HG03457 (cell line): Measurements from ENCODE around the gene TMEM131L.

ENCODE experiments used
- ATAC-seq: cut with Tn5 transposase; IDR thresholded peaks from one replicate; pipeline ENCODE4 v1.9.1; 2021; ENCODE audit warnings: moderate number of reproducible peaks; ENCODE audit not compliant: unreplicated experiment

The TMEM131L gene

DNA sequence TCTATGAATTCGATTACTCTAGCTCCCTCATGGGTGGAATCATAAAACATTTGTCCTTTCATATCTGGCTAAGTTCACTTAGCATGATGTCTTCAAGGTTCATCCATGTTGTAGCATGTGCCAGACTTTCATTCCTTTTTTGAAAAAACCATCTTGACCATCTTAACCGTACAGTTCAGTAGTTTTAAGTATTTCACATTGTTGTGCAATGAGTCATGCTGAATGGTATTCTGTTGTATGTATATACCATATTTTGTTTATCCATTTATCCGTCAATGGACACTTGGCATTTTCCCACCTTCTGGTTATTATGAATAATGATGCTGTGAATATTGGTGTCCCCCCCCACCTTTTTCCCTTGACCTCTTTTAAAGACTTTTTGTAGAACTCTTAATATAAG, 145.5 kb downstream of the TMEM131L start:
- no peak for ATAC-seq

DNA sequence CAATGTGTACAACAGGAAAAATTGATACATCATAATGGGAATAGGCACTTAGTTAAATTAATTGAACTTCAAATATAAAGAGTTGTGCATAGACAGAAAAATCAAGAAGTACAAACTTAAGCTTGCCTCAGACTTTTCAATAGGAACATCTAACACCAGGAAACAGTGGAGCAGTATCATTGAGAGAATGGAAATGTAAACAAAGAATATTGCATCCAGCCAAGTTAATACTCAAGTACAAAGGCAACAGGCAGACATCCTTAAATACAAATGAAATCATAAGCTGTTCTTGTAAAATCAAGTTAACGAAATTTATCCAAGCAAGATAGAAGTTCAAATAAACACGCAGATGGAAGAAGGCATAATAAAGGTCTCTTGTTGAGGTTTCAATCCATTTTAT, 146.7 kb downstream of the TMEM131L start:
- ATAC-seq: no peak

DNA sequence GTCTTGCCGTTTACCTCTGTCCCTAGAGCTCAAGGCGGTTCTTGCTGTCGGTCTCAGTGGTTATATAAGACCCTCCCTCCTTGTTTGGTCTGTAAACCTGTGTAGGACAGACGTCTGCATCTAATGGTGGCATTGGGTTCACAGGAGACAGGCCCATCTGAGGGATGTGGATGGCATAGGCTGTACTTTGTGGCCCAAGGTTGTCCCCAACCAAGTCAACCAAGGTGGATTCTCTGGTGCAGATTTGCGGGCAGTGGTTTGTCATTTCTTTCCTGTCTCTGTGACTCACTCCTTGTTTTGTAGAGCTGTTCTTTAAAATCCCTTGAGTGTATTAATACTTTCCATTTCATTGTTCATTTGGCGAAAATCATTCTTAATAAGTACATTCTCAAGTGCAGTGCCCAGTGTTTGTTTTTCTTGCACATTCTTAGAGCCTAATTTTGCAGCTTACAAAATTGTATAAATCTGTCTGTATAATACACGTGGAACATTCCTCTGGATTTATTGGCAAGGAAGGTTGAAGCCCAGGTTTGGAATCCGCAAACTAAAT, 149.9 kb downstream of the TMEM131L start:
- no peak for ATAC-seq

DNA sequence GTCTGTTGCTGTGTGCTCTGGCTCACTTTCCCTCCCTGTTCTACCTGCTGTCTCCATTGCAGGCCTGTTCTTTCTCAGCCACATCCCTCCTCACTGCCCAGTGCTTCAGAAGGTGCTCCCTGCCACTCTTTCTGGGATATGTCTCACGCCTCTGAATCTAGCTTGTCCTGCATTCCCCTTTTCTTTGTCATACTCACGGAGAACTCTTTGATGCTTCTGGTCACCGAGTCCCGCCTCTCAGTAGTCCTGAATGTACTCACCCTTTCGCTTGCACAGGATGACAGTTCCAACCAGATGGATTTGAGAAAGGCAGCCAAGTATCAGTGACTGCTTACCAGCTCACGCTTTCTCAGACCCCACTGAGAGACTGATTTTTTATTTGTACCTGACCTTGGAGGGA, 152.7 kb downstream of the TMEM131L start:
- ATAC-seq: no peak

DNA sequence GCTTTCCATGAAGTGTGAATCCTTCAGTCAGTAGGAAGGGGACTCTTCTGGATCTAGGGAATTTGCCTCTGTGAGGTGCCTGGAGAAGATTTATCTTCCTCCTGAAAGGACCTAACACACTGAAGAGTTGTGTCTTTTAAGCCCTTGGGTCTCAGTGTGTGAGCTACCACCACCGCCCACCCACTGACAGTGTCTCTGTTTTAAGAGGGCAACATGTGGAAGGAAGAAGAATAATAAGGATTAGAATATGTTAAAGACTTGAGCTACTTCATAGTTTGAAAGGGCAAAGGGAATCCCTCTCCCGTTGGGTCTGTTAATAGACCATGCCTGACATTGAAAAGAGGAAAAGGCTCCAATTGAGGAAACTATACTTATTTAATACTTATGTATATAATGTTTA, 153.7 kb downstream of the TMEM131L start:
- no peak for ATAC-seq

DNA sequence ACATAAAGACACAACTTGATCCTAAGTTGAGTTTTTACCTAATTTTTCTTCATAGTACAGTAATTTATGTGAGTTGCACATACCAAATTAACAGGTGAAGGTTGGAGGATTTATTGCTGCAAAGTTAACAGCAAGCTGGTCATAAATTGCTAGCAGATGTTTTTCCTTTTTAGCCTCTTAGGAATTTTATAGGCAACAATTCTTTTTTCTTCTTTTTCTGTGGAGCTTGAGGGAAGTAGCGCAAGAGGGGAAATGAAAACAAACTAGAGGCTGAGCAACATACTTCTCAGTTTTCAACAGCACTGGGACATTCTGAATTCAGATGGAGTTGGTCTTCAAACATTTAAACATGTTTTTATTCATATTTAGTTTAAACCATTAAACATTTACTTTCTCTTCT, 154.2 kb downstream of the TMEM131L start:
- no peak for ATAC-seq

DNA sequence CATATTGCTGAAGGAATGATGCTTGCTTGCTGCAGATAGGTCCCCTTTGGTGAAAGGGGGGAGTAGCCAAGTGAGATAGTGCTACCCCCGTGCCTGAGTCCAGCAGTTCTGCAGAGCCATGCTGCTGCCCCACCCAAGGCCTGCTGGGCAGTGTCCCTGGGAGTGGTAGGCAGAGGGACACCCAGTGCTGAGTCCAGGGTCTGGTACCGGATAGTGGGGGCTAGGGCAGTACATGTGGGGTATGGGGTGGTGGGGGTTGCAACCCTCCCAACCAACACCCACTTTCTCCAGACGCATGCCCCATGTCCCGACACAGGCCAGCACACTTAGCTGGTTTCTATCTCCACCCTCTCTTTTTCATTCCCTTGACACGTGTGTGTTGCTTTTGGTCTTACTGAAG, 155.9 kb downstream of the TMEM131L start:
- no peak for ATAC-seq

DNA sequence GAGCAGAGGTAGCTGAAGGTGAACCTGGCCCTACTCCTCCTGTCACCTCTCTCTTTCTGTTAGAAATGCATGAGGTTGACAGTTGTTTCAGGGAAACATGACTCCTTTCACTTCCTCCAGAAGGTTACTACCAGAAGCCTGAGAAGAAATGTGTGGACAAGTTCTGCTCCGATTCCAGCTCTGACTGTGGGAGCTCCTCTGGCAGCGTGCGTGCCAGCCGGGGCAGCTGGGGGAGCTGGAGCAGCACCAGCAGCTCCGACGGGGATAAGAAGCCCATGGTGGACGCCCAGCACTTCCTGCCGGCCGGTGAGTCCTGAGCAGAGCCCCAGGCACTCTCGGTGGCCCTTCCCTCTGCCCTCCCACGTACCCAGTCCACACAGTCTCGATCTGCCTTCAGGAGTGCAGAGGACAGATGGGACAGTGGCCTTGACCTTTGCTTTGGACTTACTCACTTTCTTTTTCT, 156.6 kb downstream of the TMEM131L start:
- no peak for ATAC-seq

DNA sequence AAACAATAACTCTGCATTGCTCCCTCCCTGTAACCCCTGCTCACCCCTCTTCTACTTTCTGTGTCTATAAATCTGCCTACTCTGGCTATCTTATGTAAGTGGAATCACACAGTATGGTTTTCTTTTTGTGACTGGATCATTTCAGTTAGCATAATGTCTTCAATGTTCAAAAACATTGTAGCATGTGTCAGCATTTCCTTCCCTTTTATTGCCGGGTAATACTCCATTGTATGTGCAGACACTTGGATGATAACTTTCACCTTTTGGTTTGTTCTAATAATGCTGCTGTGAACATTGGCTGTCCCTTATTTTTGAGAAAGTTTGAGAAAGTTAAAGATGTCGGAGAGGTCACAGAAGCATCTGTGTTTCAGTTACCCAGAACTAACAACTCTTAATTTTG, 157.3 kb downstream of the TMEM131L start:
- ATAC-seq: no peak

DNA sequence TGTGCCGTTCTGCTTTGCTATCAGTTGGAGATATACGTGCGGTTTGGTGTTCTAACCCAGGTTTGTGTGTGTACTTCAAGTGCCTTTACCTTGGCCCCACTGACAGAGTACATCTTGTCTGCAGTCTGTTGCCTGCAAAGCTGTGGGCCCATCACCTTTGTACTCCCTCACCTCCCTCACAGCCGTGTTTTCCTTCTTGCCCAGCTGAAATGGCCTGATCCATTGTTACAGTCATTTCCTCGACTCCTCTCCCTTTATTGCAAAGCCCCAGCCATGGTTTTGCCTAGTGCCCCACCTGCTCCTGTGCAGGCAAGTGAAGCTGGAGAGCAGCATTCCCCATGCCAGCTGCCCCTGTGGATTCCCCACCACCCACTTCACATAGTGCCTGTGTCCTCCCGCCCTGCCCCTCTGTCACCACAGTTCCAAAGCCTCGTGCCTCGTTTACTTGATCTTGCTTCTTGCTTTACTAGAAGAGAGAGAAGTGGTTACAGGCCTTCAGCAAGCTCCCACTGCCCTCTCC, 162.7 kb downstream of the TMEM131L start:
- ATAC-seq: no peak

DNA sequence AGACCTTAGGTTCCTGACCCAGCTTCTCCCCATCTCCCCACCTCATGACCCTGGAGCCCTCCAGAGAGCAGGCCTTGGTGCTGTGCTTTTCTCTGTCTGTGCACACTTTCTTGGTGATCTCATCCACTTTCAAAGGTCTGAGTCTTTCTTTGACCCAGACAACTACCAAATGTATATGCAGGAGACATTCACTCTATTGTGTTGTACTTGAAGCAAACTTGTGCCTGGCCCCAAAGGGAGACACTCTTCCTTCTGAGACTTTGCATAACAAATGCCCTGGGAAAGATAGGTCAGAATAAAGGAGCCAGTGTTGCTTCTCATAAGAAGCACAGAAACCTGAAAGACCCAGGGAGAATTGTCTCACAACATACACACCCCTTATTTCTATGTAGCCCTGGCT, 163.6 kb downstream of the TMEM131L start:
- ATAC-seq: no peak

DNA sequence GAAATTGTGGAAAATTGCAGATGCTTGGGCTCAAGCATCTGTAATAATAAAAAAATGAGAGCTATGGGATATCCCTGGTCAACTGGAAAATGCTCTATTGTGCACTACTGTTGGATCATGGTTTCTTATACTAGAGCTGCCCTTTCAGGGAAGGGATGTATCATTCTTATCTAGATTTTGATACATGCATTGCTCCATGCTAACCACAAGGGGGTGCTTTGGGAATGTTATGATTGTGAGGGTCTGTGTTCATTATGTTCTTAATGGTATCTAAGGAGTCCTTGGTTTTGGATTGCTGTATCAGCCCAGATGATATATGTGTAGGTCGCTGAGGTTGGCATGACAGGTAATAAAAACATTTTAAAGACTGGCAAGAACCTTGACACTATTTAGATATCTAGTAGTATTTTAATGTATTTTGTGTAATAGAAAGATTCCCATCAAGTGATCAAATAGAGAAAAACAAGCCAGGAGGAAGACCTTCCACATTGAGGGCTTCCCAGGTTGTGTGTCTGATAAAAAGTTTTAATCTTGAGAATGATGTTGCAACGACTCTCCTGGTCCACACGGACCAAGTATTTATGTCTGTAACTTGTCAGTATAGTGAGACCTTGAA, 168.7 kb downstream of the TMEM131L start:
- no peak for ATAC-seq

DNA sequence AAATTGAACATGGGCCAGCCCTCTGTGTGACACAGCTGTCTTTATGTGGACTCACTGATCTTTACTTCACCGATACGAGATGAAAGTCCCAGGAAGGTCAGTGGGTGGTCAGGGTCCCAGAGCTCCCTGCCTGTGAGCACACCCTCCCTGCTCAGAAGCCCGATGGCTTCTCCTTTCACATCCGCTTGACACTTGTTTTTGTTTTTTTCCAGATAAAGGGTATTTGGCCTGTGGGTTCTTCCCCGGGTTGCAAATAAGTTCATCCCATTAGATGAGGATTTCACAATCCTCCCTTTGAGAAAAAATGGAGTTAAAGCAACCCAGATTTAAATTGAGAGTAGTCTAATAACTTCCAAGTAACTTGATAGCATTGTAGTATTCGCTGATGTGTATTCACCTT, 169.7 kb downstream of the TMEM131L start:
- ATAC-seq: no peak

DNA sequence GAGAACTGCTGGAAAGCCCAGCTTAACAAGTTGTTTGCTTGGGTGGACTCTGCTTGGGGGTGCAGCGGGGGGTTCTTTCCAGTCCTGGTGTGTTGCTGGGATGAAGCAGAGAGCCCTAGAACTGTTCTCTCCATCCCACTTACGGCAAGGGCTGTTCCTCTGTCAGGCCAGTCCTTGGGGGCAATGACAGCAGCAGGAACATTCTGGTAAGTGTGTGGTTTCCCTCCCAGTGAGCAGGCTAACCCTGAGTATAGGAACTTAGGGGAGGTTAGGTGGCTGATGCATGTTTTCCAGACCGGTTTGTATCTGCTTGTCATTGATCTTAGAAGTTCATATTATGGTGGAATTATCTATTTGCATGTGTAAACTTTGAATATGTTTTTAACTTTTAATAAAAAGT, 171.0 kb downstream of the TMEM131L start:
- ATAC-seq: no peak

DNA sequence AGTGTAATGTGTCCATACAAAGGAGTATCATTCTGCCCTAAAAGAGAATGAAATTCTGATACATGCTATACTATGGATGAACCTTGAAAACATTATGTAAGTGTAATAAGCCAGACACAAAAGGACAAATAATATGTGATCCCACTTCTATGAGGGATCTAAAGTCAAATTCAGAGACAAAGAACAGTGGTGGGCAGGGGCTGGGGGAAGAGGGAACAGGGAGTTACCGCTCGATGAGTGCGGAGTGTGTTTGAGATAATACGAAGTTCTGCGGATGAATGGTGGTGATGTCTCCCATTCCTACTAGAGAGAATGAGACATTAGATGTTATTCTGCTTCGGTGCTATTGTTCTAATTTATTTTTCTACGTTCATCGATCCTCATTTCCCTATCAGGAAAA, 171.9 kb downstream of the TMEM131L start:
- ATAC-seq: no peak

DNA sequence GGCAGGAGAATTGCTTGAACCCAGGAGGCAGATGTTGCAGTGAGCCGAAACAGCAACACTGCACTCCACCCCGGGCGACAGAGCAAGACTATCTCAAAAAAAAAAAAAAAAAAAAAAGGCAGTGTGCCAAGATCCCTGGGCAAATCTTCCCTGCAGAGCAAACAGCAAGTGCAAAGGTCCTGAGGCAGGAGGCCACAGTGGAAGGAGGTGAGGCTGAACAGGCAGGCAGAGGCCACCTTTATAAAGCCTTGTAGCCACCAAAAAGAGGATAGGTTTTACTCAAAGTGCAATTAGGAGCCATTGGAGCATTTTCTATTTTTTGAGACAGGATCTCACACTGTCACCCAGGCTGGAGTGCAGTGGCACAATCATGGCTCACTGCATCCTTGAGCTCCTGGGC, 172.8 kb downstream of the TMEM131L start:
- no peak for ATAC-seq

DNA sequence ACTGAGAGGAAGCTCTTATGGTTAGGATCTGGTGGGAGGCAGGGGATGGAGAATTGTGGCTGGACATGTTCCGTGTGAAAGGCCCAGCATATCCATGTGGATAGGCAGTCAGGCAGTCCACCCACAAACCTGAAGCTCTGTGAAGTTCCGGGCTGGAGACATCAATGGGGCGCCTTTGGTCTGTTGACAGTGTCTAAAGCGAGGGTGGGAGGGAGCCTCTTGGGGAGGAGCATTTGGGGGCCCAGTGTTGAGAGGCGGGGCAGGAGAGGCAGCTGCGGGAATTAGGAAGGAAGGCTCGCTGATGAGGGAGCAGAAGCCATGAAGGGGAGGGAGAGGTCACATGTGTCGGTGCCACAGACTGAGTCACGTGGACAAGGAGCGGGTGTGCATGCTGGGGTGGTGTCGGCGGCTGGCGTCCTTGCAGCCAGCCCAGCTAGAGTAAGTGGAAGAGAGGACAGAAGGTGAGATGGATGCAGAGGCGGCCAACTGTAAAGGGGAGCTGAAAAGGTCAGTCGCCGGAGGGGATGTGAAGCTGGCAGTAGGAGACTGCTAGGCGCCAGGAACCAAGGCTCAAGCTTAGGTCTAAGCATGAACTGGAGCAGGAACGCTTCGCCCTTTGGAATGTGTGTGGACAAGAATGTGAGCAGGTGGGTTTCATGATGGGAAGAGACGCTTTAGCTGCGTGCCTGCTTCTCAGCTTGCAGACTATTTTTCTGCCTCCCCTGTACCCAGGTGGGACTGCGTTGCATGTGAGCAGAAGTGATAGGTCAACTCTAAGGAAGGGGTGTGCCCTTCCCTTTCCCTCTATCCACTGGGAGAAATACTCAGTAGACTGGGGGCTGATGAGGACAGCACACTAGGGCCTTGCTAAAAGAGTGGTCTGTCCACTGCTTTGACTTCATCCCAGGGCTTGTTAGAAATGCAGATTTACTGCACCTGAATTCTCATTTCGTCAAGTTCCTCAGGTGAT, 174.0 kb downstream of the TMEM131L start:
- no peak for ATAC-seq

DNA sequence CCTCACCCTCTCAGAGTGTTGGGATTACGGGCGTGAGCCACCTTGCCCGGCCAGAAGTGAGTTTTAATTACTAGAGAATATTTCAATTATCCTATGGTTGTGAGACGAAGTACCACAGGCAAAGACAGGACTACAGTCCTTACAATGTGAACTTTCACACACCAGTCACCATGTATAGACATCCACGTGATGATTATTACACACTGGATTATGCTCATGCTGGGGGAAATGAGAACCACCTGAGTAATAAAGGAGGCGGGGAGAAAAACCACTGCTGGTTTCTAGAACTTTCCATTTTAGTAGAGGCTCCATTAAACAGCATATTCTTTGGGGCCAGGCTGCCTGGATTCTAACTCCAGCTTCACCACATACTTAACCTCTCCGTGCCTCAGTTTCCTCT, 175.4 kb downstream of the TMEM131L start:
- no peak for ATAC-seq

DNA sequence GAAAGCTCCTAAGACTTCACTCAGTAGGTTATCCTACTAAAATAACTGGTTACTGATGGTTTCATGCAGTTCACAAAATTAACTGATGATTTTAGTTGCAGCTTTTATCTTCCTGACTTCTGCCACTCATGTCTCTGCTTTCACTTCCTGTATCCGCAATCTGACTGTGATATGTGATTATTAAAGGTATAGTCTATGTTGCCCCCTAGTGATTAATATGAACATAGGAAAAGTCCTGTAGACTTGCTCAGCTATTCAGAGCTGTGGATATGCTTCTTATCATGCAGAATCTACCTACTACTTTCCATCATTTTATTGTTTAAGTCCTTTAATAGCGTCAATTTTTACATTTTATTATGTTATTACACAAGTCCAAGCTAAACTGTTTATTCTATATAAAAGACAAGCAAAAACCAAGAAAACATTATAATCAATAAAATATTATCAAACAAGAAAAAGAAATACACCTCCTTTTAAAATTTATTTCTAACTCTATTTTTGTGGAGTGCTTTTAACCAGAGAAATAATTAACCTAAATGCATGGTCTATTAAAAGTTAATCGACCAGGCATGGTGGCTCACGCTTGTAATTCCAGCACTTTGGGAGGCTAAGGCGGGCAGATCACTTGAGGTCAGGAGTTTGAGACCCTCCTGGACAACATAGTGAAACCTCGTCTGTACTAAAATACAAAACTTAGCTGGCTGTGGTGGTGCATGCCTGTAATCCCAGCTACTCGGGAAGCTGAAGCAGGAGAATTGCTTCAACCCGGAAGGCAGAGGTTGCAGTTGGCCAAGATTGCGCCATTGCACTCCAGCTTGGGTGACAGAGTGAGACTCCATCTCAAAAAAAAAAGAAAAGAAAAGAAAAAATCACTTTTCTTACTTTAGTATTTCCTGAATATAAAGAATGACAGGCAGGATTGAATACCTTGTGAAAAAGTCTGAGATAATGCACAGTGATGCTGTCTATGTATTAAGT, 177.5 kb downstream of the TMEM131L start:
- peak; percentile 81 for ATAC-seq

DNA sequence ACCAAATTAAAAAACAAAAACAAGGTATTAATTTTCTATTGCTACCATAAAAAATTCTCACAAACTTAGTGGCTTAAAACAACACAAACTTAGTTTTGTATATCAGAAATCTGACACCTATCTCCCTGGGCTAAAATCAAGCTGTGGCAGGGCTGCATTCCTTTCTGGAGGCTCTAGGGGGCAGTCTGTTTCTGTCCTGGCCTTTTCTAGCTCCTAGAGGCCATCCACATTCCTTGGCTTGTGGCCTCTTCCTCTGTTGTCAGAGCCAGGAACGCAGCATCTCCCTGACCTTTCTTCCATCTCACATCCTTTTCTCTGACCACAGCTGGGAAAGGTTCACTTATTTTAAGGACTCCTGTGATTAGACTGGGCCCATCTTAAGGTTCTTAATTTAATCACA, 179.0 kb downstream of the TMEM131L start:
- no peak for ATAC-seq

DNA sequence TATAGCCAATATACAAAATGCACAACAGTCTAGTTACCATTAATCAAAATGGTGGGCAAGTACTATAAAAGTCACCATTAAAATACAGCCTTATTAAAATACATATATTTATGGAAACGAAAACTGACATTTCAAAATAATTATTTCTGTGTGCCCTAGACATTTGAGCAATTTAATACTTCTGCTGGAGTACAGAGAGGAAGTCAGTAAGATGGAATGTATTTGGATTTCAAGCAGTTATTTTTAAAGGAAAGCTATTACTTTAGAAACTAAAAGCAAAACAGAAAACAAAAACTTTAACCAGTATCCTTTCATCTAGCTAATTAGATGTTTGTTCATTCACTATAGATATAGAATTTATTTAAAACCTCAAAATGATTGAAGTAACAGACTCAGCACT, 180.1 kb downstream of the TMEM131L start:
- ATAC-seq: no peak
